ENCODE results near the gene LUC7L2. TPM values are rescaled to one million over a fixed set of nuclear protein-coding genes. Genes with fewer than 3 reads are reported as not detected.

LUC7L2 gene
- total RNA-seq, 1 experiment from 2014 or later: 81.2 TPM

DNA sequence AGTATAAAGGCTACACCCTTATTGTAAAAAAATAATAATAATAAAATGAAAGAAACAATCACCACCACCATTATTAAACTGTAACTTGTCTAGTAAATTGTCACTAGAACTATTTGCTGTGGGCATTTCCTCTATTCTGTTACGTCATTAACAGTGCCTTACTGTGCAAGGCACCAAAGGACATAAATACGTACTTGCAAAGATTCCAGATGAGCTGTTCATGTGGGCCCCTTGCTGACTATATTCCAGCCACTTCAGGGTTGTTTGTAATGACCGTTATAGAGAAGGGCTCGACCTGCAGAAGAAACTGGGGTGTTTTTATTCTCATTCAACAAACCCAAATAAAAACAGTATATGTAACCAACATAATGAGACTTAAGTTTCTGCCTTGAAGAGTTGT, 63.4 kb downstream of the LUC7L2 start:
- no peak overlapping the region for H3K18ac ChIP-seq (ENCODE audit: insufficient read length, low read depth, low read length)
- no peaks in the 10 kb centered on the region for H4K20me1 ChIP-seq (ENCODE audit: control insufficient read depth, insufficient read depth, insufficient read length)
- no peaks in the 10 kb centered on the region for H3K4me1 ChIP-seq (ENCODE audit: insufficient read depth, low read length)
- no peak overlapping the region for H3T11ph ChIP-seq (ENCODE audit: low read length)
- no peak overlapping the region for H2BK12ac ChIP-seq (ENCODE audit: insufficient read length, low read depth, low read length)
- H2AFZ ChIP-seq (ENCODE audit: low read length): no peak overlapping the region
- no peak overlapping the region for H2BK120ac ChIP-seq (ENCODE audit: low read depth, low read length, poor library complexity, severe bottlenecking)
- DNase-seq: no peak
- H3K27ac ChIP-seq (ENCODE audit: insufficient read length, low read depth, low read length): no peak overlapping the region
- H4K8ac ChIP-seq (replicated peaks; ENCODE audit: insufficient read length, low read depth, low read length): no peak overlapping the region
- H2AK5ac ChIP-seq (ENCODE audit: insufficient read length, low read length): no peak overlapping the region
- H3K9me3 ChIP-seq (ENCODE audit: control insufficient read depth, low read depth, low read length): no peaks in the 10 kb centered on the region
- TF ChIP-seq, protein P1, sequence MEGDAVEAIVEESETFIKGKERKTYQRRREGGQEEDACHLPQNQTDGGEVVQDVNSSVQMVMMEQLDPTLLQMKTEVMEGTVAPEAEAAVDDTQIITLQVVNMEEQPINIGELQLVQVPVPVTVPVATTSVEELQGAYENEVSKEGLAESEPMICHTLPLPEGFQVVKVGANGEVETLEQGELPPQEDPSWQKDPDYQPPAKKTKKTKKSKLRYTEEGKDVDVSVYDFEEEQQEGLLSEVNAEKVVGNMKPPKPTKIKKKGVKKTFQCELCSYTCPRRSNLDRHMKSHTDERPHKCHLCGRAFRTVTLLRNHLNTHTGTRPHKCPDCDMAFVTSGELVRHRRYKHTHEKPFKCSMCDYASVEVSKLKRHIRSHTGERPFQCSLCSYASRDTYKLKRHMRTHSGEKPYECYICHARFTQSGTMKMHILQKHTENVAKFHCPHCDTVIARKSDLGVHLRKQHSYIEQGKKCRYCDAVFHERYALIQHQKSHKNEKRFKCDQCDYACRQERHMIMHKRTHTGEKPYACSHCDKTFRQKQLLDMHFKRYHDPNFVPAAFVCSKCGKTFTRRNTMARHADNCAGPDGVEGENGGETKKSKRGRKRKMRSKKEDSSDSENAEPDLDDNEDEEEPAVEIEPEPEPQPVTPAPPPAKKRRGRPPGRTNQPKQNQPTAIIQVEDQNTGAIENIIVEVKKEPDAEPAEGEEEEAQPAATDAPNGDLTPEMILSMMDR (conservative IDR thresholded peaks at IDR 0.05): no peak
- Mint-ChIP-seq H3K36me3 (ENCODE audit: insufficient read depth in 1 of 3, low read depth in 3 of 3) (peaks cover 5 to 52% (median 28%) of the 10 kb centered on the region in 3 experiments; a peak in 6 of 7 replicates), H3K4me1 (no peaks in the 10 kb centered on the region), H3K27me3 (ENCODE audit: low read depth) (no peaks in the 10 kb centered on the region), H3K9me3 (no peaks in the 10 kb centered on the region), H3K27ac (no peak overlapping the region), H3K4me3 (no peak overlapping the region)
- no peak overlapping the region for H3K9ac ChIP-seq (ENCODE audit: extremely low read depth, insufficient read length, low read length)
- H3K4ac ChIP-seq (ENCODE audit: low read depth, low read length): no peak overlapping the region
- no peak overlapping the region for H3K4me2 ChIP-seq (ENCODE audit: insufficient read depth, insufficient read length, low read length)
- no peak overlapping the region for H3K56ac ChIP-seq (ENCODE audit: insufficient read length, low read depth, low read length)
- no peaks in the 10 kb centered on the region for H3K79me2 ChIP-seq (ENCODE audit: insufficient read depth, low read length)
- no peak overlapping the region for H4K91ac ChIP-seq (ENCODE audit: insufficient read length, low read depth, low read length)
- no peak overlapping the region for H2BK5ac ChIP-seq (ENCODE audit: insufficient read length, low read length)
- no peaks in the 10 kb centered on the region for H3K23me2 ChIP-seq (ENCODE audit: insufficient read length, low read depth, low read length, poor library complexity, severe bottlenecking)
- no peak overlapping the region for H3K14ac ChIP-seq (ENCODE audit: insufficient read depth, low read length)
- H2BK15ac ChIP-seq (ENCODE audit: low read depth, low read length): no peak overlapping the region
- no peaks in the 10 kb centered on the region for H3K27me3 ChIP-seq (ENCODE audit: insufficient read depth, low read length)
- H4K5ac ChIP-seq (ENCODE audit: insufficient read length, low read depth, low read length): no peak overlapping the region
- H3K79me1 ChIP-seq (ENCODE audit: insufficient read depth, low read depth, low read length, poor library complexity, severe bottlenecking): no peaks in the 10 kb centered on the region
- H2BK20ac ChIP-seq (ENCODE audit: low read depth, low read length, poor library complexity, severe bottlenecking): no peak overlapping the region
- no CpG with 5 or more reads among the region's 4 CpGs for WGBS (ENCODE audit: extremely low coverage, insufficient read length, low lambda C conversion rate)
- H3K23ac ChIP-seq (ENCODE audit: insufficient read length, low read depth, low read length): no peak overlapping the region
